ENCODE data around the gene LRRC4C.

GRCh38 chr11:41113160-41113559, 346.3 kb downstream of the LRRC4C start:
- TF ChIP-seq POLR2A (IDR thresholded peaks at IDR 0.05): no peak
- no peak for TF ChIP-seq EP300 (IDR thresholded peaks at IDR 0.05)
